Activated naive CD8-positive, alpha-beta T cell treated with anti-CD3 and anti-CD28 coated beads, Interleukin-2, amount 50 U/mL, for 24 hours (primary cell): ENCODE data around the gene SLC5A9.
"Not testable (repeated sequence)": the region's sequence is repeated elsewhere in the genome, so short reads cannot be mapped to it uniquely, and the experiment has no call there.

Source experiments
- ATAC-seq: fragments of 150-1000 bp; cut with Tn5 transposase; one replicate; pipeline ENCODE4 v1.10.0; 2021
- DNase-seq: peaks from one replicate; pipeline ENCODE4 v3.0.0; 2021
- H3K27ac Mint-ChIP-seq: one replicate; pipeline ENCODE4 v1.8.0; 2021; ENCODE audit warnings: mild to moderate bottlenecking, mixed read lengths
- H3K27me3 Mint-ChIP-seq: one replicate; pipeline ENCODE4 v1.8.0; 2021; ENCODE audit warnings: mixed read lengths
- H3K36me3 Mint-ChIP-seq: one replicate; pipeline ENCODE4 v1.8.0; 2021; ENCODE audit warnings: low read depth, mixed read lengths
- H3K4me1 Mint-ChIP-seq: one replicate; pipeline ENCODE4 v1.8.0; 2021; ENCODE audit warnings: mixed read lengths
- H3K4me3 Mint-ChIP-seq: one replicate; pipeline ENCODE4 v1.8.0; 2021; ENCODE audit warnings: mild to moderate bottlenecking, moderate library complexity, mixed read lengths
- H3K9me3 Mint-ChIP-seq: one replicate; pipeline ENCODE4 v1.8.0; 2021; ENCODE audit warnings: mixed read lengths

The SLC5A9 gene

DNA sequence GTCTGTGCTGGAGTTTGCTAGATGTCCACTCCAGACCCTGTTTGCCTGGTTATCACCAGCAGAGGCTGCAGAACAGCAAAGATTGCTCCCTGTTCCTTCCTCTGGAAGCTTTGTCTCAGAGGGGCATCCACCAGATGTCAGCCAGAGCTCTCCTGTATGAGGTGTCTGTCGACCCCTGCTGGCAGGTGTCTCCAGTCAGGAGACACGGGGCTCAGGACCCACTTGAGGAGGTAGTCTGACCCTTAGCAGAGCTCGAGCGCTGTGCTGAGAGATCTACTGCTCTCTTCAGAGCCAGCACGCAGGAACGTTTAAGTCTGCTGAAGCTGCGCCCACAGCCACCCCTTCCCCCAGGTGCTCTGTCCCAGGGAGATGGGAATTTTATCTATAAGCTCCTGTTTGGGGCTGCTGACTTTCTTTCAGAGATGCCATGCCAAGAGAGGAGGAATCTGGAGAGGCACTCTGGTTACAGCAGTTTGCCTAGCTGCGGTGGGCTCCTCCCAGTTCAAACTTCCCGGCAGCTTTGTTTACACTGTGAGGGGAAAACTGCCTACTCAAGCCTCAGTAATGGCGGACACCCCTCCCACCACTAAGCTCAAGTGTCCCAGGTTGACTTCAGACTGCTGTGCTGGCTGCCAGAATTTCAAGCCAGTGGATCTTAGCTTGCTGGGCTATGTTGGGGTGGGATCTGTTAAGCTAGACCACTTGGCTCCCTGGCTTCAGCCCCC lies 62.3 kb downstream of the SLC5A9 start:
- not testable (repeated sequence) for H3K4me1 Mint-ChIP-seq, H3K36me3 Mint-ChIP-seq, H3K4me3 Mint-ChIP-seq, H3K27me3 Mint-ChIP-seq, H3K27ac Mint-ChIP-seq, ATAC-seq, DNase-seq
- H3K9me3 Mint-ChIP-seq = peaks cover 17% of the 10 kb centered on the region

DNA sequence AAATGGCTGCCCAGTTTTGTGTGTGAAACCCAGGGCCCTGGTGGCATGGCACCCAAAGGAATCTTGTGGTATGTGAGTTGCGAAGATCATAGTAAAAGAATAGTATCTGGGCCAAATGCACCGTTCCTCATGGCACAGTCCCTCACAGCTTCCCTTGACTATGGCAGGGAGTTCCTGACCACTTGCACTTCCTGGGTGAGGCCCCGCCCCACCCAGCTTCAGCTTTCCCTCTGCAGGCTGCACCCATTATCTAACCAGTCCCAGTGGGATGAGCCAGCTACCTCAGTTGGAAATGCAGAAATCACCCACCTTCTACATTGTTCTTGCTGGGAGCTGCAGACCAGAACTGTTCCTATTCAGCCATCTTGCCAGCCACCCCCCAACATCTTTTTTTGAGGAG lies 63.0 kb downstream of the SLC5A9 start:
- no peak overlapping the region for H3K4me3 Mint-ChIP-seq
- ATAC-seq (no peak), DNase-seq (no peak)
- H3K27me3 Mint-ChIP-seq = no peaks in the 10 kb centered on the region
- H3K9me3 Mint-ChIP-seq = peaks cover 14% of the 10 kb centered on the region
- H3K4me1 Mint-ChIP-seq = no peaks in the 10 kb centered on the region
- H3K36me3 Mint-ChIP-seq = peaks cover 2% of the 10 kb centered on the region
- H3K27ac Mint-ChIP-seq = no peak overlapping the region

DNA sequence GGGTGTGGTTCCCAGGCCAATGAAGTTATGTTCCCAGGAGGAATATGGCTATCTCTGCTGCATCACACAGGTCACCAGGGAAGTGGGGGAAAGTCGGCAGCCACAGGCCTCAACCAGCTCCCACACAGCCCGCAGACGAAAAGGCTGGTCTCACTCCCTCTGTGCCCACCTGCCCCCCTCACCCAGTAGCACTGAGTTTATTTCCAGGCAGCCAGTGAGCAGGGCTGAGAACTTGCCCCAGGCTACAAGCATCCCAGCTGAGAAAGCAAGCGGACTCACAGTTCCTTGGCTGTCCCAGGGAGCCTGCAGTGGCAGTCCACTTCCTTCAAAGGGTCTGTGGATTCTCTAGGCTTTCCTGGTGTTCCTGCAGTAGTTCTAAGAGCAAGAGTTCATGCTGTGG lies 68.9 kb downstream of the SLC5A9 start:
- H3K9me3 Mint-ChIP-seq = no peaks in the 10 kb centered on the region
- no peak overlapping the region for H3K4me3 Mint-ChIP-seq
- no peaks in the 10 kb centered on the region for H3K27me3 Mint-ChIP-seq
- DNase-seq = no peak
- H3K36me3 Mint-ChIP-seq = no peaks in the 10 kb centered on the region
- no peak for ATAC-seq
- no peak overlapping the region for H3K27ac Mint-ChIP-seq
- H3K4me1 Mint-ChIP-seq = no peaks in the 10 kb centered on the region

DNA sequence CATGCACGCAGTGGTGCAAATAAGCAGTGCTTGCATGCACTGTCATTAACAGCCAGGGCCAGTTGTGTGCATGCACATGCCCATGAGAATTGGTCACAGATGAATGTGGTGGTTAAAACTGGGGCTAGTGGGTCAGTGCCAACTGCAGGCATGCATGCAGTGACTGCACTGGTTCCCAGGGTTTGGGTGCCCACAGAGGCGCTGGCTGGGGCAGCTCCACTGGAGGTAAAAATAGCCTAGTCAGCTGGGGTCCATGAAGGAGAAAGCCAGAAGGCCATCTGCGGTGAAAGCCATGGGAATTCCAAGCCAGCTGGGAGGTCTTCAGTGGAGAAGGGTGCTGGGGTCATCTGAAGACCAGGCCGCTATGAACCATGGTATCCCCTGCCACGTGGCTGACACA lies 70.2 kb downstream of the SLC5A9 start:
- H3K27me3 Mint-ChIP-seq = no peaks in the 10 kb centered on the region
- no peaks in the 10 kb centered on the region for H3K9me3 Mint-ChIP-seq
- H3K27ac Mint-ChIP-seq = no peak overlapping the region
- no peaks in the 10 kb centered on the region for H3K4me1 Mint-ChIP-seq
- H3K4me3 Mint-ChIP-seq = no peak overlapping the region
- ATAC-seq (no peak), DNase-seq (no peak)
- no peaks in the 10 kb centered on the region for H3K36me3 Mint-ChIP-seq

DNA sequence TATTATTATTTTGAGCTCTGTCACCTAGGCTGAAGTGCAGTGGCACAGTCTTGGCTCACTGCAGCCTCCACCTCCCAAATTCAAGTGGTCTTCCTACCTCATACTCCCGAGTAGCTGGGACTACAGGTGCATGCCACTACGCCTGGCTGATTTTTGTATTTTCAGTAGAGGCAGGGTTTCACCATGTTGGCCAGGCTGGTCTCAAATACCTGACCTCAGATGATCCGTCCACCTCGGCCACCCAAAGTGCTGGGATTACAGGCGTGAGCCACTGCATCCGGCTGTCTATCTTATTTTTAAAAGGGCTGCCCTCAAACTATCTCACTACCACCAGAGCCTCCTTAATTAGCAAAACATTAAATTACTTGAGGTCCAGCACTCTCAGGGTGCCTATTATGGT lies 71.6 kb downstream of the SLC5A9 start:
- not testable (repeated sequence) for ATAC-seq, H3K9me3 Mint-ChIP-seq, H3K36me3 Mint-ChIP-seq, H3K27ac Mint-ChIP-seq, H3K27me3 Mint-ChIP-seq, H3K4me1 Mint-ChIP-seq, H3K4me3 Mint-ChIP-seq, DNase-seq

DNA sequence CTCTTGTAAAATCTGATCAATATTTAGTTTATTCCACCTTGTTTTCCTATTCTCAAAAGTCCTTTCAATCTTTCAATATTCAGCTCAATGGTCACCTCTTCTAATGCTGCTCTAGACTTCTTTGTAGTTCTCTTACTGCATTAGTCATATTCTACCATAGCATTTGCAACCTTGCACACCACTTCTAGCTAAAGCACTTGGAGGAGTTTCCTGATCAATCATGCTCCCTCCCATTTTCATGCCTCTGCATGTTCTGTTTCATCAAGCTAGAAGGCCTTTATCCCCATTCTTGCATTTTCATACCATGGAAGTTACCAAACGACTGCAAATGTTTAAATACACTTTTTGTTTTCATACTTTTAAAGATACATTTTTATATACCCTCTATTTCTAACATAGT lies 72.1 kb downstream of the SLC5A9 start:
- no peak for ATAC-seq
- H3K36me3 Mint-ChIP-seq = no peaks in the 10 kb centered on the region
- DNase-seq = no peak
- H3K4me1 Mint-ChIP-seq = no peaks in the 10 kb centered on the region
- H3K9me3 Mint-ChIP-seq = peaks cover 1% of the 10 kb centered on the region
- H3K27ac Mint-ChIP-seq = no peak overlapping the region
- H3K27me3 Mint-ChIP-seq = no peaks in the 10 kb centered on the region
- no peak overlapping the region for H3K4me3 Mint-ChIP-seq
